Liver (tissue), 9 donors: ENCODE results near the gene TRIM26. TPM values are rescaled to one million over a fixed set of nuclear protein-coding genes. Genes with fewer than 3 reads are reported as not detected.

Source experiments
- DNase-seq: peaks from one replicate; pipeline ENCODE4 v3.0.0-alpha.2; 2017; ENCODE audit warnings: low spot score
- H3K27ac ChIP-seq, 2 donors: one replicate each; pipeline ENCODE4 v1.7.0; 2013; ENCODE audit warnings: inconsistent platforms in 2 of 2, low read length in 2 of 2, control low read depth in 1 of 2, low read depth in 1 of 2, mild to moderate bottlenecking in 1 of 2
- H3K27me3 ChIP-seq, 4 donors: one replicate each; pipeline versions ENCODE4 v1.6.1 to v1.7.0; 2013; ENCODE audit warnings: low read length in 3 of 4, inconsistent platforms in 1 of 4, mild to moderate bottlenecking in 1 of 4, moderate library complexity in 1 of 4; ENCODE audit not compliant: control insufficient read depth in 4 of 4, insufficient read depth in 4 of 4
- H3K36me3 ChIP-seq, 4 donors: one replicate each; pipeline versions ENCODE4 v1.6.1 to v1.7.0; 2013; ENCODE audit warnings: low read length in 3 of 4, mild to moderate bottlenecking in 3 of 4, low read depth in 1 of 4, moderate library complexity in 1 of 4; ENCODE audit not compliant: control insufficient read depth in 4 of 4, insufficient read depth in 3 of 4
- H3K4me1 ChIP-seq, 4 donors: one replicate each; pipeline versions ENCODE4 v1.6.1 to v1.7.0; 2013; ENCODE audit warnings: low read length in 3 of 4, mild to moderate bottlenecking in 3 of 4, moderate library complexity in 1 of 4; ENCODE audit not compliant: control insufficient read depth in 4 of 4, insufficient read depth in 4 of 4
- H3K4me3 ChIP-seq, 3 donors: one replicate each; pipeline versions ENCODE4 v1.6.1 to v1.7.0; 2013; ENCODE audit warnings: low read length in 3 of 3, control low read depth in 1 of 3, low read depth in 1 of 3, mild to moderate bottlenecking in 1 of 3
- H3K9ac ChIP-seq, 2 donors: one replicate each; pipeline ENCODE4 v1.7.0; 2013; ENCODE audit warnings: low read length in 2 of 2, mild to moderate bottlenecking in 2 of 2, moderate library complexity in 2 of 2, control low read depth in 1 of 2, low read depth in 1 of 2
- H3K9me3 ChIP-seq, 4 donors: one replicate each; pipeline versions ENCODE4 v1.6.1 to v1.7.0; 2013; ENCODE audit warnings: low read length in 3 of 4; ENCODE audit not compliant: control insufficient read depth in 4 of 4
- ATF3 ChIP-seq: IDR thresholded peaks from 2 replicates; pipeline ENCODE4 v1.6.1; 2016; ENCODE audit warnings: antibody characterized with exemption
- CTCF ChIP-seq: fragments of 150-350 bp; IDR thresholded peaks from 2 replicates; pipeline ENCODE4 v1.5.1; 2017; ENCODE audit warnings: improper control_type of control experiment, low read depth, low read length; ENCODE audit not compliant: missing input control
- EGR1 ChIP-seq, 2 donors: IDR thresholded peaks; 2 replicates each; pipeline ENCODE4 v1.6.1; 2016 to 2018; ENCODE audit warnings: antibody characterized with exemption in 2 of 2, low read depth in 2 of 2
- FOXA2 ChIP-seq: IDR thresholded peaks from 2 replicates; pipeline ENCODE4 v1.6.1; 2016; ENCODE audit warnings: antibody characterized with exemption
- GABPA ChIP-seq, 2 donors: IDR thresholded peaks in 1 of 2; conservative IDR thresholded peaks in 1 of 2; 2 replicates each; pipeline ENCODE4 v1.6.1; 2016; ENCODE audit warnings: antibody characterized with exemption in 2 of 2, mild to moderate bottlenecking in 1 of 2, moderate library complexity in 1 of 2
- HNF4A ChIP-seq, 2 donors: conservative IDR thresholded peaks; 2 replicates each; pipeline ENCODE4 v1.6.1; 2016; ENCODE audit warnings: antibody characterized with exemption in 2 of 2, mild to moderate bottlenecking in 2 of 2
- HNF4G ChIP-seq: IDR thresholded peaks from 2 replicates; pipeline ENCODE4 v1.6.1; 2016; ENCODE audit warnings: antibody characterized with exemption
- JUND ChIP-seq, 2 donors: IDR thresholded peaks; 2 replicates each; pipeline ENCODE4 v1.6.1; 2016; ENCODE audit warnings: antibody characterized with exemption in 2 of 2
- MAX ChIP-seq: IDR thresholded peaks from 2 replicates; pipeline ENCODE4 v1.6.1; 2016; ENCODE audit warnings: antibody characterized with exemption
- RAD21 ChIP-seq, 2 donors: IDR thresholded peaks; 2 replicates each; pipeline ENCODE4 v1.6.1; 2016; ENCODE audit warnings: antibody characterized with exemption in 2 of 2, mild to moderate bottlenecking in 2 of 2
- RXRA ChIP-seq, 2 donors: IDR thresholded peaks; 2 replicates each; pipeline ENCODE4 v1.6.1; 2017 to 2018; ENCODE audit warnings: antibody characterized with exemption in 2 of 2, mild to moderate bottlenecking in 1 of 2
- TAF1 ChIP-seq: conservative IDR thresholded peaks from 2 replicates; pipeline ENCODE4 v1.6.1; 2016; ENCODE audit warnings: antibody characterized with exemption, mild to moderate bottlenecking
- YY1 ChIP-seq: IDR thresholded peaks from 2 replicates; pipeline ENCODE4 v1.6.1; 2016; ENCODE audit warnings: antibody characterized with exemption, mild to moderate bottlenecking
- ZBTB33 ChIP-seq: IDR thresholded peaks from 2 replicates; pipeline ENCODE4 v1.6.1; 2016; ENCODE audit warnings: antibody characterized with exemption
- WGBS: extraction: QIAGEN DNeasy Blood & Tissue Kit; methylation state at CpG from one replicate; pipeline ENCODE4 v1.1.7; 2013; 5-methylcytosine and 5-hydroxymethylcytosine counted together
- polyA plus RNA-seq, 2 donors: library from polyadenylated mRNA; stranded (reverse) in 1 of 2; unstranded in 1 of 2; fragments of 200-250 nt in 1 of 2; fragments of >200 nt in 1 of 2; fragmentation: Nextera tagmentation in 1 of 2; extraction: Ambion mirVana in 1 of 2; gene quantifications; one replicate each; pipeline versions ENCODE4 v1.2.1 to v1.2.3, GENCODE V29; 2013 to 2015
- total RNA-seq, 2 donors: library from RNA; depleted of rRNA; stranded (reverse); fragments of >200 nt; gene quantifications; one replicate each; pipeline ENCODE4 v1.2.3, GENCODE V29; 2014
- donor health status: healthy.
- donor health status: healthy.
- donor health status: healthy.
- donor health status: healthy.
- donor health status: healthy.

The TRIM26 gene
- total and polyA plus RNA-seq, 4 donors: 14.9 to 50.1 (median 23.9) TPM

GRCh38 chr6:30198166-30199084 lies 14.8 kb downstream of the TRIM26 start:
- Histone ChIP-seq H3K4me1 (peaks cover 2 to 35% (median 31%) of the 10 kb centered on the region in 4 donors), H3K27me3 (no peaks in the 10 kb centered on the region), H3K27ac (no peak overlapping the region), H3K9ac (no peak overlapping the region), H3K36me3 (peaks cover 18 to 46% (median 36%) of the 10 kb centered on the region in 4 donors), H3K9me3 (no peaks in the 10 kb centered on the region), H3K4me3 (no peak overlapping the region)
- no peak for DNase-seq
- TF ChIP-seq ZBTB33 (no peak), GABPA (IDR thresholded peaks at IDR 0.05 in 1 of 2, conservative IDR thresholded peaks at IDR 0.05 in 1 of 2) (no peak), HNF4G (no peak), RXRA (IDR thresholded peaks at IDR 0.05) (no peak), MAX (no peak), CTCF (no peak), RAD21 (IDR thresholded peaks at IDR 0.05) (no peak), ATF3 (no peak)
- 94% methylated on average over 34 of the region's 34 CpGs for WGBS

GRCh38 chr6:30196376-30196775 lies 16.8 kb downstream of the TRIM26 start:
- TF ChIP-seq TAF1 (no peak), MAX (no peak), FOXA2 (no peak), RAD21 (IDR thresholded peaks at IDR 0.05) (no peak), EGR1 (IDR thresholded peaks at IDR 0.05; ENCODE audit: low read depth in 2 of 2) (no peak), GABPA (IDR thresholded peaks at IDR 0.05 in 1 of 2, conservative IDR thresholded peaks at IDR 0.05 in 1 of 2) (no peak), HNF4A (conservative IDR thresholded peaks at IDR 0.05) (no peak), RXRA (IDR thresholded peaks at IDR 0.05) (no peak), YY1 (no peak), JUND (IDR thresholded peaks at IDR 0.05) (no peak), ZBTB33 (no peak)
- Histone ChIP-seq H3K4me1 (peaks cover 1 to 21% (median 15%) of the 10 kb centered on the region in 4 donors), H3K4me3 (no peak overlapping the region), H3K9ac (no peak overlapping the region), H3K27ac (no peak overlapping the region), H3K9me3 (no peaks in the 10 kb centered on the region), H3K27me3 (no peaks in the 10 kb centered on the region), H3K36me3 (peaks cover 18 to 54% (median 38%) of the 10 kb centered on the region in 4 donors)
- 95% methylated on average over 12 of the region's 12 CpGs for WGBS
- no peak for DNase-seq
